ENCODE results near the gene SORCS2.

Gene SORCS2

DNA sequence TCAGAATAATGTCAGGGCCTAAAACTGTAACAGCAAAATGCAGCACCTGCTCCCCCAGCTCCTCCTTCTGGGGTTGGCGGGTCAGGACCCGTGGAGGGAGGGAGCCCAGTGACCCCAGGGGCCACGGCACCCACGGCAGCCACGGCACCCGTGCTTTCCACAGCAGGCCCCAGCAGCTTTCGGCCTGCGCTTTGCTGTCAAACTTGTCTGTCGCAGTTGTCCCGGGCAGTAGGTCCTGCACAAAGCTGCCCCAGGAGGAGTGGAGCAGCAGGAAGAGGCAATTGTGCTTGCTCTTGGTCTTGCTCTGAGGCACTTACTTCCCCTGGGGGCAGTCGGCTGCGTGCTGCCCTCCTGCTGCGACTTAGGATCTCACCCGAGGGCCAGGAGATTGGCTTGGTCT, 563.7 kb downstream of the SORCS2 start:
- TF ChIP-seq, protein P1, sequence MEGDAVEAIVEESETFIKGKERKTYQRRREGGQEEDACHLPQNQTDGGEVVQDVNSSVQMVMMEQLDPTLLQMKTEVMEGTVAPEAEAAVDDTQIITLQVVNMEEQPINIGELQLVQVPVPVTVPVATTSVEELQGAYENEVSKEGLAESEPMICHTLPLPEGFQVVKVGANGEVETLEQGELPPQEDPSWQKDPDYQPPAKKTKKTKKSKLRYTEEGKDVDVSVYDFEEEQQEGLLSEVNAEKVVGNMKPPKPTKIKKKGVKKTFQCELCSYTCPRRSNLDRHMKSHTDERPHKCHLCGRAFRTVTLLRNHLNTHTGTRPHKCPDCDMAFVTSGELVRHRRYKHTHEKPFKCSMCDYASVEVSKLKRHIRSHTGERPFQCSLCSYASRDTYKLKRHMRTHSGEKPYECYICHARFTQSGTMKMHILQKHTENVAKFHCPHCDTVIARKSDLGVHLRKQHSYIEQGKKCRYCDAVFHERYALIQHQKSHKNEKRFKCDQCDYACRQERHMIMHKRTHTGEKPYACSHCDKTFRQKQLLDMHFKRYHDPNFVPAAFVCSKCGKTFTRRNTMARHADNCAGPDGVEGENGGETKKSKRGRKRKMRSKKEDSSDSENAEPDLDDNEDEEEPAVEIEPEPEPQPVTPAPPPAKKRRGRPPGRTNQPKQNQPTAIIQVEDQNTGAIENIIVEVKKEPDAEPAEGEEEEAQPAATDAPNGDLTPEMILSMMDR (IDR thresholded peaks at IDR 0.05; ENCODE audit: control extremely low read depth, extremely low read depth, low read depth, missing control alignments), result no peak
- POLR2A ChIA-PET, result no interaction called here
- no peak for DNase-seq (ENCODE audit: extremely low spot score)
- CTCF ChIA-PET, result interaction anchor here (1.3 to 30.0 kb wide), 2 partner anchors 24 to 48 kb away, joined by 3 to 547 read pairs; no protein-coding TSS in a partner anchor

DNA sequence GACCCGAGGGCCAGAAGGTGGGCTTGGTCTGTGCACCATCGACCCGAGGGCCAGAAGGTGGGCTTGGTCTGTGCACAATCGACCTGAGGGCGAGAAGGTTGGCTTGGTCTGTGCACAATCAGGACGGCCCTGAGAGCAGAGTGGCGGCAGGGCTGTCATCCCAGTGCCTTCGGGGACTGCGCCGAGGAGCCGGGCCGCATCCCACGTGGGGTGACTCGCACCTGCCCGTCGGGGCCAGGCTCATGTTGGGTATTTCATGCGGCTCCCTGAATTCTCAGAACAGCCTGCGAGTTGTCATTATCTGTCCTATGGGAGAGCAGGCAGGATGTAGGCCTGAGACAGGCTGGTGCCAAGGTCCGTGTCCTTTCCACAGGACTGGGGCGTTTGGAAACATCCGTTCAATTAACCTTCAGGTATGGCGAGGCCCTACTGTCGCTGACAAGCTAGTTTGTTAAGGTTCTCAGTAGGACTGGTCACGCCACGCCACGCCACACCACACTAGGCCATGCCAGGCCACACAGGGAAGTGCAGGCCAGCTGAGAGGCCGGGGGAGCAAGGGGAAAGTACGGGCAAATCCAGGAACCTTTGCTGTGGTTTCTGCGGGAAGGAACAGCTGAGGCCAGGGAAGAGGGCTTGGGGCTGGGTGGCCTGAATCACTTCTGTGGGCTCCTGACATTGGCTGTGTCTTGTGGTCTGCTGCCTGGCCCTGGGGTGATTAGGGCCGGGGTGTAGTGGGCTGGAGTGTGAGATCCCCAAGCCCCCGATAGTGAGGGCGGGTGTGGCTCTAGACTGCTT, 564.4 kb downstream of the SORCS2 start:
- CTCF ChIA-PET, result interaction anchor here (1.3 to 30.0 kb wide), 3 partner anchors 14 to 47 kb away, joined by 3 to 547 read pairs (median 4); no protein-coding TSS in a partner anchor
- DNase-seq (ENCODE audit: extremely low spot score), result no peak
- POLR2A ChIA-PET, result no interaction called here
- TF ChIP-seq, protein P1 (IDR thresholded peaks at IDR 0.05; ENCODE audit: control extremely low read depth, extremely low read depth, low read depth, missing control alignments), result no peak

DNA sequence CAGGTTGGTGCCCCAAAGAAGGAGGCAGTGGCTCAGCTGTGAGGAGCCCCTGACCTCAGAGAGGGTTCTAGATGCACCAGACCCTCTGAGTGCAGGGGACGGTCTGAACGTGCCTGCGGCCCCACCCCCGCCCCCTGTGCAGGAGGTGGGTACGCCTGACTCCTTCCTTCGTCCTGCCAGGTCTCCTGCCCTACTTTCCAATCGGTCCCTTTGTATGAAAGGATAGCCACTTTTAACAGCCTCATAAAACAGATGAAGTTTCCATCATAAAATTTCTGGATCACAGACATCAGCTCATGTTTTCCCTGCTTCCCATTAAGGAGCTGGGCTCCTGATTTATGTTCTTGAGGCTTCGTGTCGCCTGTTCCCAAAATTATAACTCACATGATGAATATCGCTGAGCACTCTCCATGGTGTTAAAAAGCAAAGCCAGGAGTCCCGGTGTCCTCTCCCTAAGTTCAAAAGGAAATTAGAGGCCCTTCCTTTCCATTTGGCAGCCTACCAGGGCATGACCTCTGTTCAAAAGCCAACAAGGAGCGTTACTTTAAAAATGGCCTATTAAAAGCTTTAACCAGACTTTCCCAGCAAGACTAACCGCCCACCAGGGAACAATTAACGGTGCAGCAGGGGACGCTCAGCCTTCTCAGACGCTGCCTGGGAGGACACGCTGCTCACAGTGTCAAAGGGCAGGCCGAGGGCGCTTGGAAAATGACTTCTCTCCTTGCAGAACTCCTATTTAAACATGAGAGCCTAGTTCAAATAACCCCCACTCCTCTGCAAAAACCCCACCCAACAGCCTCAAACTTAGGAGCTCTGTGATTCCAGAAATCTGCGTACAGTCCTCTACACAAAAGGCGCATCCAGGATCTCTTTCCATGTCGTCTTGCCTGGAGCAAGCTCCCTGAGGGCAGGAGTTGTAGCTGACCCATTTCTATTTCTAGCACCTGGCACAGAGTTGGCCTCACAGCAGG, 565.4 kb downstream of the SORCS2 start:
- no peak for DNase-seq (ENCODE audit: extremely low spot score)
- ChIA-PET POLR2A (no interaction called here), CTCF (interaction anchor here (0.8 to 30.0 kb wide), 5 partner anchors 13 to 232 kb away, joined by 3 to 547 read pairs (median 3); no protein-coding TSS in a partner anchor)
- TF ChIP-seq, protein P1 (IDR thresholded peaks at IDR 0.05; ENCODE audit: control extremely low read depth, extremely low read depth, low read depth, missing control alignments), result no peak

DNA sequence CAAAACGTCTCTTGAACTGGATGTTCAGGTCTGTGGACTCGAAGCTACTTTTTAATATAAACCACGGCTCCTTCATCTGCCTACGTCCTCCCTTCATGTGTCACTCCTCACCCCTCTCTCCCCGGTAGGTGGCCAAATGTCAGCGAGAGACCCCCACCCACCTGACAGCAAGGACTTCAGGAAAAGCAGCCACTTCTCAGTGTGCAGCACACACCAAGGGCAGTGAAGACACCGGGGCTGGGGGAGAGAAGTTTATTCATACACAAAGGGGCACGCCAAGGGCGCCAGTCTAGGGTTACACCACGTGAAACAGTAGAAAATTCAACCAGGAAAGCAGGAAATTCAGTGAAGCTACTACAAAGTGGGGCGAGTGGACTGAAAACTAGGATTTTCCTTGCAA, 566.1 kb downstream of the SORCS2 start:
- TF ChIP-seq, protein P1 (IDR thresholded peaks at IDR 0.05; ENCODE audit: control extremely low read depth, extremely low read depth, low read depth, missing control alignments), result no peak
- POLR2A ChIA-PET, result no interaction called here
- DNase-seq (ENCODE audit: extremely low spot score), result no peak
- CTCF ChIA-PET, result interaction anchor here (0.8 to 30.0 kb wide), 5 partner anchors 12 to 231 kb away, joined by 3 to 547 read pairs (median 4); no protein-coding TSS in a partner anchor

DNA sequence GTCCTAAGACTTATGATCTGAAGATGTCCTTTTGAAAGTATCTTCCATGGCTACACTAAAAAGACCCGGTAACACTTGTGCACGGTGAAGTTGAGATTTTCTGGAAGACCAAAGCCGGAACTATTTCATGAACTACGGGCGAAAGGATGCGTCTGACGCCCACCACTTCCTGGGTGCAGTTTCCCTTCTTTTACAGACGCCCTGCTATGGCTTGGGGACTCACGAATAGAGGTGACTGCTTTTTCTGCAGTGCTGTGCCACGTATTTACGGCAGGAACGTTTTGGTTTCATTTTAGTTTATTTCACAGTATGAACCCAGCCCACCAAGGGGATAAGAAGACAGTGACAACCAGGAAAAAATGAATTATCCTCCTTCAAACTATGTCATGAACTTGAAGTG, 566.9 kb downstream of the SORCS2 start:
- ChIA-PET POLR2A (no interaction called here), CTCF (interaction anchor here (1.0 to 30.0 kb wide), 7 partner anchors 9 to 228 kb away, joined by 3 to 547 read pairs (median 6); no protein-coding TSS in a partner anchor)
- TF ChIP-seq, protein P1 (IDR thresholded peaks at IDR 0.05; ENCODE audit: control extremely low read depth, extremely low read depth, low read depth, missing control alignments), result no peak
- DNase-seq (ENCODE audit: extremely low spot score), result no peak

DNA sequence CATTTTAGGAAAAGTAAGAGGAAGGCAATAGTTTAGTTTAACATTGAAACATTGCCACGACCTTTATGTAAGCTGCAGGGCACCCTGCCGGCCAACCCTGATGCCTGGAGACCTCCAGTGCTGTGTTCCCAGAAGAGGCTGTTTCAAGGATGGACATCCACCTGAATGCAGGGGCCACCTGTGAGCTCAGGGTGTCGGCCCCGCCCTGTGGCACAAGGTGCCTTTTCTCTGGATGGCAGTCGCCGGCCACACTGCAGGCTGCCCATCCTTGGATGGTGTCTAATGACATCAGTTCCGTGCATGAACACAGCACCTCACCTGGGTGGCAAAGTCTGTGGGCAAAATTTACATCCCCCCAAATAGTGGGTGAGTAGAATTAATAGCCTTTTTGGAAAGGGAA, 567.3 kb downstream of the SORCS2 start:
- no peak for DNase-seq (ENCODE audit: extremely low spot score)
- POLR2A ChIA-PET, result no interaction called here
- TF ChIP-seq, protein P1 (IDR thresholded peaks at IDR 0.05; ENCODE audit: control extremely low read depth, extremely low read depth, low read depth, missing control alignments), result no peak
- CTCF ChIA-PET, result interaction anchor here (1.0 to 30.0 kb wide), 7 partner anchors 9 to 227 kb away, joined by 3 to 547 read pairs (median 6); no protein-coding TSS in a partner anchor

Data from GM10248 (cell line).